Activated naive CD4-positive, alpha-beta T cell treated with anti-CD3 and anti-CD28 coated beads for 36 hours (primary cell): ENCODE results near the gene AGFG2. TPM values are rescaled to one million over a fixed set of nuclear protein-coding genes. Genes with fewer than 3 reads are reported as not detected.
"Not testable (repeated sequence)": the region's sequence is repeated elsewhere in the genome, so short reads cannot be mapped to it uniquely, and the experiment has no call there.

Experiments used
- CTCF ChIA-PET: fragments of 350-600 bp; sonication (Branson Sonifier 250); formaldehyde crosslinking; loops from one replicate; lab custom pipeline; 2021; ENCODE audit warnings: antibody characterized with exemption; lab: Charles Lee
- DNase-seq: peaks from one replicate; pipeline ENCODE4 v3.0.0-alpha.2; 2020
- H3K27ac Mint-ChIP-seq: one replicate; pipeline ENCODE4 v1.8.0; 2021; ENCODE audit warnings: mild to moderate bottlenecking, mixed read lengths
- H3K27me3 Mint-ChIP-seq: one replicate; pipeline ENCODE4 v1.8.0; 2021; ENCODE audit warnings: low read depth, mixed read lengths
- H3K36me3 Mint-ChIP-seq: one replicate; pipeline ENCODE4 v1.8.0; 2021; ENCODE audit warnings: low read depth, mixed read lengths
- H3K4me1 Mint-ChIP-seq: one replicate; pipeline ENCODE4 v1.8.0; 2021; ENCODE audit warnings: low read depth, mixed read lengths
- H3K4me3 Mint-ChIP-seq: one replicate; pipeline ENCODE4 v1.8.0; 2021; ENCODE audit warnings: mild to moderate bottlenecking, moderate library complexity, mixed read lengths
- H3K9me3 Mint-ChIP-seq: one replicate; pipeline ENCODE4 v1.8.0; 2021; ENCODE audit warnings: mixed read lengths
- intact Hi-C: fragments of 100-400 bp; cut with micrococcal nuclease; formaldehyde crosslinking; loops from one replicate; pipeline ENCODE4 v1.15.1; 2023
- total RNA-seq, 2 experiments: library from RNA; stranded (reverse); gene quantifications; one replicate each; pipeline ENCODE4 v1.2.3, GENCODE V29; 2021

Gene AGFG2
- total RNA-seq, 2 experiments from 2014 or later = 23.4 to 23.9 TPM

- H3K4me3 Mint-ChIP-seq = no peak overlapping the region
- no peaks in the 10 kb centered on the region for H3K27me3 Mint-ChIP-seq
- H3K9me3 Mint-ChIP-seq = no peaks in the 10 kb centered on the region
- CTCF ChIA-PET = interaction anchor here (0.6 to 4.4 kb wide), 36 partner anchors 8 to 716 kb away, joined by 3 to 82 read pairs (median 5); partner anchors contain the start of genes AGFG2, FBXO24, MOSPD3 and SPACDR
- peaks cover 23% of the 10 kb centered on the region for H3K36me3 Mint-ChIP-seq
- H3K27ac Mint-ChIP-seq = no peak overlapping the region
- intact Hi-C loops = loop anchor here (1.0 kb wide), 3 partner anchors 13 to 90 kb away; partner anchors contain the start of gene NYAP1
- peaks cover 12% of the 10 kb centered on the region for H3K4me1 Mint-ChIP-seq
- DNase-seq = no peak
These were observed 20.1 kb downstream of the AGFG2 start for GRCh38 chr7:100559127-100559526.

DNA sequence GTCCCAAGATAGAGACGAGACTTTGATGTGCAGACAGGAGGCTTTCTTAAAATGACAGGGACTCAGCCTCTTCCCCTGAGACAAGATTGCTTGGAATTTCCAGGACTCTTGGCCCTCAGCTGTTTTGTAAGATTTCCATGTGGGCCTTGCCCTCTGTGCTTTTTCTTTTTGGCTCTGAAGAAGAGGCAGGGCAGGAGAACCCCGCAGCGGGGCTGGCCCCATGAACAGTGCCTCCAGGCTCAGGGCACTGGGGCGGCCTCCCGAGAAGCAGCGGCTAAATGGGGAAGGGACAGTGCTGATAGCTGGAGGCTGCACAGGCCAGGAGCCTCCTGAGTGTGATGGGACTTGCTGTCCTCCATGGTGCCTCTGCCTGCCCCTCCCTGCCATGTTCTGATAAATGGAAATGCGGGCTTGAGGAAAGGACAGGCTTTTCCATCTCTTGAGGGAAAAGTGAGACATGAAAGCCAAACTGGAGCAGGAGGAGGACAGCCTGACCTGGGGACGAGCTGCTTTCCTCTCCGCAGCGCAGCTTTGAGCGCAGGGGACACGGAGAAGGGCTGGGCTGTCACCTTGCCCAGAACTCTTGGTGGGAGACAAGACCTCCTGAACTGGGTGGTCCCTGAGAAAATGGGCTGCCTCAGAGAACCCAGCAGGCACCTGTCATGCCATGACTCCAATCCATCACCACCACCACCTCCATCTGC lies 22.6 kb downstream of the AGFG2 start:
- no peaks in the 10 kb centered on the region for H3K27me3 Mint-ChIP-seq
- intact Hi-C loops = no loop called here
- H3K27ac Mint-ChIP-seq = no peak overlapping the region
- CTCF ChIA-PET = interaction anchor here (0.6 to 4.4 kb wide), 5 partner anchors 15 to 92 kb away, joined by 3 to 82 read pairs (median 11); no protein-coding TSS in a partner anchor
- no peak for DNase-seq
- H3K4me3 Mint-ChIP-seq = no peak overlapping the region
- no peaks in the 10 kb centered on the region for H3K9me3 Mint-ChIP-seq
- peaks cover 12% of the 10 kb centered on the region for H3K4me1 Mint-ChIP-seq
- H3K36me3 Mint-ChIP-seq = peaks cover 25% of the 10 kb centered on the region

DNA sequence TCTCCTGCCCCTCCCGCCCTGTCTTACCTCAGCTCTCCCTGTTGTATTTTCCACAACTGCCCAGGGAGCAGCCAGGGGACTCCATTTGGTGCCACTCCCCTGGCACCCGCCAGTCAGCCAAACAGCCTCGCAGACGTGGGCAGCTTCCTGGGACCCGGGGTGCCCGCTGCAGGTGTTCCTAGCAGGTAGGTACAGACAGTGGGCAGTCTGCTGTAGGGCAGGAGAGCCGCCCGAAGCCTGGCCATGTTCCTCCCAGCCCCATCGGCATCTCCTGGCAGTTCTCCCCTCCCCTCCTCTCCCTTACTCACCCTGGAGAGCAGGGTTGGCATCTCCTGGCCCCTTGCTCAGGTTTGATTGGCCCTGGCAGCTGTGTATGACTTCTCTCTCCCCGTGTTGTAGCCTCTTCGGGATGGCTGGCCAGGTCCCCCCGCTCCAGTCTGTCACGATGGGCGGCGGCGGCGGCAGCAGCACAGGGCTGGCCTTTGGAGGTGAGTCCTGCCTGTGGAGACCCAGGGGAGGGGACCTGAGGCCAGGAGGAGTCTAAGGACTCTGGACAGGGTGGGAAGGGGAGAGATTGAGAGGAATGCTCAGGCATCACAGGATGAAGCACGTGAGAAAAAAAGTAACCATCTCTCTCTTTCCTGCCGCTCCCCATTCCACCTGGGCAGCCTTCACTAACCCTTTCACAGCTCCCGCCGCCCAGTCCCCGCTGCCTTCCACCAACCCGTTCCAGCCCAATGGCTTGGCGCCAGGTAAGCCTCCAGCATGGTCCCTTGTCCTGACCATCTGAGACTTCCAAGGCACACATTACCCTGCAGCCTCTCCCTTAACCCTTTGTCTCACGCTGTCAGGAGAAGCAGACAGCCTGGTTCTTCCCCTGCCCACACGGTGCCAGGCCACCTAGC lies 23.4 kb downstream of the AGFG2 start:
- H3K27ac Mint-ChIP-seq = no peak overlapping the region
- H3K9me3 Mint-ChIP-seq = no peaks in the 10 kb centered on the region
- H3K36me3 Mint-ChIP-seq = peaks cover 19% of the 10 kb centered on the region
- intact Hi-C loops = no loop called here
- H3K4me1 Mint-ChIP-seq = peaks cover 12% of the 10 kb centered on the region
- H3K4me3 Mint-ChIP-seq = no peak overlapping the region
- H3K27me3 Mint-ChIP-seq = no peaks in the 10 kb centered on the region
- CTCF ChIA-PET = interaction anchor here (0.6 to 3.3 kb wide), 4 partner anchors 19 to 130 kb away, joined by 3 to 20 read pairs (median 8); no protein-coding TSS in a partner anchor
- no peak for DNase-seq

GRCh38 chr7:100563100-100563564 lies 24.1 kb downstream of the AGFG2 start:
- no peaks in the 10 kb centered on the region for H3K9me3 Mint-ChIP-seq
- no peaks in the 10 kb centered on the region for H3K27me3 Mint-ChIP-seq
- no peak for DNase-seq
- intact Hi-C loops = no loop called here
- no peak overlapping the region for H3K4me3 Mint-ChIP-seq
- H3K27ac Mint-ChIP-seq = no peak overlapping the region
- peaks cover 12% of the 10 kb centered on the region for H3K4me1 Mint-ChIP-seq
- CTCF ChIA-PET = interaction anchor here (0.5 to 3.3 kb wide), 19 partner anchors 10 to 196 kb away, joined by 3 to 20 read pairs (median 4); partner anchors contain the start of genes FBXO24, LRCH4 and POP7
- H3K36me3 Mint-ChIP-seq = peaks cover 19% of the 10 kb centered on the region

- Mint-ChIP-seq H3K4me1 (peaks cover 15% of the 10 kb centered on the region), H3K4me3 (no peak overlapping the region), H3K36me3 (peaks cover 16% of the 10 kb centered on the region), H3K9me3 (no peaks in the 10 kb centered on the region), H3K27ac (no peak overlapping the region), H3K27me3 (no peaks in the 10 kb centered on the region)
- CTCF ChIA-PET = interaction anchor here (0.5 to 3.6 kb wide), 34 partner anchors 8 to 195 kb away, joined by 3 to 20 read pairs (median 4); partner anchors contain the start of genes FBXO24, LRCH4 and POP7
- intact Hi-C loops = loop anchor here (1.0 kb wide), 4 partner anchors 24 to 288 kb away; partner anchors contain the start of gene SLC12A9
- DNase-seq = peak; percentile 90
These were observed 24.9 kb downstream of the AGFG2 start for GRCh38 chr7:100563809-100564400.

DNA sequence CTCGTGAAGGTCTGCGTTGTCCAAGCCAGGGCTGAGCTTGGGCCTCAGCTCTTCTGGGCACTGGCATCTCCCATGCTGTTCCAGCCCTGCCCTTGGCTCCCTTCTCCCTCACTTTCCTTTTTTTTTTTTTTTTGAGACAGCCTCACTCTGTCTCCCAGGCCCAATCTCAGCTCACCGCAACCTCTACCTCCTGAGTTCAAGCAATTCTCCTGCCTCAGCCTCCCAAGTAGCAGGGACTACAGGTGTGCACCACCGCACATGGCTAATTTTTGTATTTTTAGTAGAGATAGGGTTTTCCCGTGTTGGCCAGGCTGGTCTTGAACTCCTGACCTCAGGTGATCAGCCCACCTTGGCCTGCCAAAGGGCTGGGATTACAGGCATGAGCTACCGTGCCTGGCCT lies 25.4 kb downstream of the AGFG2 start:
- not testable (repeated sequence) for H3K27me3 Mint-ChIP-seq, H3K4me3 Mint-ChIP-seq, H3K27ac Mint-ChIP-seq, DNase-seq, H3K9me3 Mint-ChIP-seq
- Mint-ChIP-seq H3K36me3 (peaks cover 16% of the 10 kb centered on the region), H3K4me1 (peaks cover 16% of the 10 kb centered on the region)
- intact Hi-C loops = loop anchor here (1.0 kb wide), 4 partner anchors 24 to 288 kb away; partner anchors contain the start of gene SLC12A9
- CTCF ChIA-PET = interaction anchor here (0.6 to 3.6 kb wide), 28 partner anchors 9 to 168 kb away, joined by 3 to 20 read pairs (median 5); partner anchors contain the start of genes FBXO24, LRCH4 and POP7

- Mint-ChIP-seq H3K4me1 (peaks cover 13% of the 10 kb centered on the region), H3K9me3 (no peaks in the 10 kb centered on the region), H3K27ac (no peak overlapping the region), H3K36me3 (peaks cover 16% of the 10 kb centered on the region), H3K27me3 (no peaks in the 10 kb centered on the region), H3K4me3 (no peak overlapping the region)
- no peak for DNase-seq
- intact Hi-C loops = no loop called here
- CTCF ChIA-PET = interaction anchor here (0.6 to 3.6 kb wide), 21 partner anchors 10 to 166 kb away, joined by 3 to 20 read pairs (median 5); no protein-coding TSS in a partner anchor
These were observed 26.1 kb downstream of the AGFG2 start for GRCh38 chr7:100565133-100565571.

GRCh38 chr7:100566018-100566531 lies 27.1 kb downstream of the AGFG2 start:
- CTCF ChIA-PET = interaction anchor here (0.6 to 3.6 kb wide), 14 partner anchors 11 to 166 kb away, joined by 3 to 20 read pairs (median 4); partner anchors contain the start of gene TSC22D4
- intact Hi-C loops = no loop called here
- DNase-seq = no peak
- H3K27me3 Mint-ChIP-seq = no peaks in the 10 kb centered on the region
- peaks cover 15% of the 10 kb centered on the region for H3K36me3 Mint-ChIP-seq
- no peak overlapping the region for H3K4me3 Mint-ChIP-seq
- peaks cover 19% of the 10 kb centered on the region for H3K4me1 Mint-ChIP-seq
- no peak overlapping the region for H3K27ac Mint-ChIP-seq
- no peaks in the 10 kb centered on the region for H3K9me3 Mint-ChIP-seq

- Mint-ChIP-seq H3K27ac (no peak overlapping the region), H3K4me1 (peaks cover 25% of the 10 kb centered on the region), H3K4me3 (no peak overlapping the region), H3K27me3 (no peaks in the 10 kb centered on the region), H3K9me3 (no peaks in the 10 kb centered on the region), H3K36me3 (peaks cover 10% of the 10 kb centered on the region)
- intact Hi-C loops = no loop called here
- DNase-seq = no peak
- CTCF ChIA-PET = interaction anchor here (0.6 to 3.6 kb wide), 5 partner anchors 12 to 89 kb away, joined by 3 to 11 read pairs (median 4); partner anchors contain the start of gene TSC22D4
These were observed 28.2 kb downstream of the AGFG2 start for GRCh38 chr7:100567031-100567730.

- intact Hi-C loops = no loop called here
- CTCF ChIA-PET = interaction anchor here (1.4 to 1.5 kb wide), 3 partner anchors 8 to 89 kb away, joined by 3 to 4 read pairs (median 4); partner anchors contain the start of gene TSC22D4
- H3K27ac Mint-ChIP-seq = no peak overlapping the region
- peaks cover 8% of the 10 kb centered on the region for H3K36me3 Mint-ChIP-seq
- peaks cover 25% of the 10 kb centered on the region for H3K4me1 Mint-ChIP-seq
- no peaks in the 10 kb centered on the region for H3K27me3 Mint-ChIP-seq
- H3K9me3 Mint-ChIP-seq = no peaks in the 10 kb centered on the region
- no peak overlapping the region for H3K4me3 Mint-ChIP-seq
- DNase-seq = no peak
These were observed 28.8 kb downstream of the AGFG2 start for GRCh38 chr7:100567751-100568175.
